GM10847 (cell line): ENCODE measurements around the gene ZNF362.

Experiments
- POLR2A ChIP-seq: IDR thresholded peaks from 2 replicates; pipeline ENCODE4 v1.6.1; 2011; ENCODE audit not compliant: insufficient read length; ENCODE audit errors: extremely low read depth

ZNF362 gene

GRCh38 chr1:33292726-33293340 lies 36.5 kb downstream of the ZNF362 start:
- no peak for TF ChIP-seq POLR2A

- no peak for TF ChIP-seq POLR2A
These were observed 38.0 kb downstream of the ZNF362 start for GRCh38 chr1:33294071-33295010.

- TF ChIP-seq POLR2A, result no peak
These were observed 38.7 kb downstream of the ZNF362 start for GRCh38 chr1:33295023-33295422.

DNA sequence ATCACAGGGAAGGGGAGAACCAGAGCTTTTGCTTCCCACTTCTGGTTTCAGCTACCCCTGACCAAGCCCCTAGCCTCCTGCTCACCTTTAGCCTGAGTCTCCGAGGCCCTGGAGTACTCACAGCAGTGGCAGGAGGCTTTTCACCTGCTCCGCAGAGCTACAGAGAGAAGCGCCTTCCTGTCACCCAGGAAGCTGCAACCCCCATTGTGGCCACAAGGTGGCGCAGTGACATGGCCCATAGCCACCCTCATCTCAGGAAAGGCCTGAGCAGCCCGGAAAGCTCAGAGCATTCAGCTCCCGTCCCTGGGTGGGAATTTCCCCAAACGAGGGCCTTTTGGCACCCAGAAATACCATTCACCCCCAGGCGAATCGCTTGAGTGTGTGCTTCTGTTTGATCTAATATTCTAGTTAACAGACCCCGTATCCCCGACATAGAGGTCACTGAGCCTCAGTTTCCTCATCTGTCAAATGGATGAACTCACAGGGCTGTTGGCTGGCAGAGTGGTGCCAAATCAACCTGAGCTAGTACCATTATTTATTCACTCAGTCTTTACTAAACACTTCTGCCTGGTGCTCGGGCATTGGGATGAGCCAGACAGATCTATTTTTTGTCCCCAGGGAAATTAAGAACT lies 39.3 kb downstream of the ZNF362 start:
- no peak for TF ChIP-seq POLR2A

GRCh38 chr1:33296082-33296458 lies 39.8 kb downstream of the ZNF362 start:
- TF ChIP-seq POLR2A, result no peak

GRCh38 chr1:33296824-33297223 lies 40.5 kb downstream of the ZNF362 start:
- no peak for TF ChIP-seq POLR2A

- TF ChIP-seq POLR2A, result no peak
These were observed 41.8 kb downstream of the ZNF362 start for GRCh38 chr1:33297911-33298622.

GRCh38 chr1:33298623-33299277 lies 42.5 kb downstream of the ZNF362 start:
- no peak for TF ChIP-seq POLR2A

- no peak for TF ChIP-seq POLR2A
These were observed 43.3 kb downstream of the ZNF362 start for GRCh38 chr1:33299461-33300155.

DNA sequence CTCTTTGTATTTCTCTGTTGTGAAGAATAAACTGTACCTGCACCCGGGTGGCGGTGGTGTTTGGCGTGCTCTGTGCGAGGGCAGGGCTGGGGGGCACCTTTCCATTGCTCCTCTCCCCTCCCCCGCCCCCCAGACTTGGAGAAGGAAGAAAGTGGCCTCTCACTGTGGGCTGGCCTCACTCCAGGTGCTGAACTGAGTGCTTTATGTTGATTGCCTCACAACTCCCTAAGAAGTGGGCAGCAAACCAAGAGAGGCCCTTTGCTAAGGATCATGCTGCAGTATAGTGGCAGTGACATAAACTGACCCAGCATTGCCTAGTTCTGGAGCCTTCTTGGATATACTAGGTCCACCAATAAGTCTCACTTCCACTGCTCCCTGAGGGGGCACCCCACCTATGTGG lies 44.4 kb downstream of the ZNF362 start:
- no peak for TF ChIP-seq POLR2A

- TF ChIP-seq POLR2A, result no peak
These were observed 45.1 kb downstream of the ZNF362 start for GRCh38 chr1:33301273-33301984.

GRCh38 chr1:33302325-33302724 lies 46.0 kb downstream of the ZNF362 start:
- no peak for TF ChIP-seq POLR2A

GRCh38 chr1:33305016-33305415 lies 48.7 kb downstream of the ZNF362 start:
- TF ChIP-seq POLR2A, result no peak
